HL-60 (cell line): ENCODE data around the gene P2RY14.

Experiments used
- POLR2AphosphoS5 ChIP-seq: IDR thresholded peaks from 2 replicates; pipeline ENCODE4 v1.6.1; 2012; ENCODE audit warnings: low read depth
- TF ChIP-seq, protein P1 (sequence below): IDR thresholded peaks from one replicate; pipeline ENCODE4 v1.5.1; 2011; ENCODE audit warnings: low read length, control low read depth, inconsistent platforms; ENCODE audit not compliant: insufficient read depth

DNA sequence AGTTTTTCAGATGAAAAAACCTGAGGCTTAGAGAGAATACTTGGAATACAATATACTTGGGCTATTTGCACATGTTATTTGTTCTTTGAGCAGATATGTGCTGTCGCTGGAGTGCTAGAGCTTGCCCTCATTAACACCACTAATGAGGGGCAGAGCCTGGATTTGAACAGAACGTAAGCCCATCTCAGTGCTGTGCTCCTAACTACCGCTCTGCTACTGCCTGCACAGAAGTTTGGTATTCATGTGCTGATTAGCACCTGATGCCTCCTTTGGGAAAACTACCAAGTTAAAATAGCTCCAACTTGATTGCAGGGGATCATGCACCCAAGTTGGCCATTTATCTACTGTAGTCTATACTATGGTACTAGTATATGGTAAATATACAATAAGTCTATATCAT, 34.6 kb upstream of the P2RY14 start:
- TF ChIP-seq, protein P1, sequence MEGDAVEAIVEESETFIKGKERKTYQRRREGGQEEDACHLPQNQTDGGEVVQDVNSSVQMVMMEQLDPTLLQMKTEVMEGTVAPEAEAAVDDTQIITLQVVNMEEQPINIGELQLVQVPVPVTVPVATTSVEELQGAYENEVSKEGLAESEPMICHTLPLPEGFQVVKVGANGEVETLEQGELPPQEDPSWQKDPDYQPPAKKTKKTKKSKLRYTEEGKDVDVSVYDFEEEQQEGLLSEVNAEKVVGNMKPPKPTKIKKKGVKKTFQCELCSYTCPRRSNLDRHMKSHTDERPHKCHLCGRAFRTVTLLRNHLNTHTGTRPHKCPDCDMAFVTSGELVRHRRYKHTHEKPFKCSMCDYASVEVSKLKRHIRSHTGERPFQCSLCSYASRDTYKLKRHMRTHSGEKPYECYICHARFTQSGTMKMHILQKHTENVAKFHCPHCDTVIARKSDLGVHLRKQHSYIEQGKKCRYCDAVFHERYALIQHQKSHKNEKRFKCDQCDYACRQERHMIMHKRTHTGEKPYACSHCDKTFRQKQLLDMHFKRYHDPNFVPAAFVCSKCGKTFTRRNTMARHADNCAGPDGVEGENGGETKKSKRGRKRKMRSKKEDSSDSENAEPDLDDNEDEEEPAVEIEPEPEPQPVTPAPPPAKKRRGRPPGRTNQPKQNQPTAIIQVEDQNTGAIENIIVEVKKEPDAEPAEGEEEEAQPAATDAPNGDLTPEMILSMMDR, result no peak
- no peak for TF ChIP-seq POLR2AphosphoS5
